ENCODE data around the gene GNAS.
"Not testable (repeated sequence)": the region's sequence is repeated elsewhere in the genome, so short reads cannot be mapped to it uniquely, and the experiment has no call there.

The GNAS gene

GRCh38 chr20:58932170-58932569 is 79.7 kb downstream of the GNAS start:
- DNase-seq (ENCODE audit: low spot score): no peak

GRCh38 chr20:58938078-58938477 is 85.6 kb downstream of the GNAS start:
- DNase-seq (ENCODE audit: low spot score): no peak

- DNase-seq (ENCODE audit: low spot score): no peak
Measured at GRCh38 chr20:58938541-58938940, 86.0 kb downstream of the GNAS start.

- DNase-seq (ENCODE audit: low spot score): no peak
Measured at GRCh38 chr20:58941471-58941870, 89.0 kb downstream of the GNAS start.

GRCh38 chr20:58942549-58942948 is 90.0 kb downstream of the GNAS start:
- DNase-seq (ENCODE audit: low spot score): no peak

GRCh38 chr20:58944610-58945009 is 92.1 kb downstream of the GNAS start:
- DNase-seq (ENCODE audit: low spot score): no peak

GRCh38 chr20:58945965-58946631 is 93.6 kb downstream of the GNAS start:
- no peak for DNase-seq (ENCODE audit: low spot score)

- DNase-seq (ENCODE audit: low spot score): not testable (repeated sequence)
Measured at GRCh38 chr20:58947797-58948388, 95.4 kb downstream of the GNAS start.

GRCh38 chr20:58950603-58951002 is 98.1 kb downstream of the GNAS start:
- no peak for DNase-seq (ENCODE audit: low spot score)

- no peak for DNase-seq (ENCODE audit: low spot score)
Measured at GRCh38 chr20:58953050-58953449, 100.5 kb downstream of the GNAS start.

- no peak for DNase-seq (ENCODE audit: low spot score)
Measured at GRCh38 chr20:58956078-58956477, 103.6 kb downstream of the GNAS start.

GRCh38 chr20:58959652-58960051 is 107.1 kb downstream of the GNAS start:
- DNase-seq (ENCODE audit: low spot score): no peak

All from CD4-positive, alpha-beta T cell treated with Interleukin-15 for 4 hours (primary cell).